SK-N-SH treated with all-trans-retinoic acid at 6 μM for 48 hours (cell line): ENCODE results near the gene WASF2.

Experiments
- BACH2 ChIP-seq: fragments of 250-450 bp; sonication (Bioruptor Pico); IDR thresholded peaks from 2 replicates; pipeline ENCODE4 v1.9.0; 2021; ENCODE audit warnings: mild to moderate bottlenecking, borderline replicate concordance
- CREB5 ChIP-seq: fragments of 250-450 bp; sonication (Bioruptor Pico); IDR thresholded peaks from 2 replicates; pipeline ENCODE4 v1.5.1; 2020; ENCODE audit warnings: low read depth, mild to moderate bottlenecking, moderate library complexity
- CSDC2 ChIP-seq: fragments of 250-450 bp; sonication (Bioruptor Pico); IDR thresholded peaks from 2 replicates; pipeline ENCODE4 v1.5.0; 2020; ENCODE audit warnings: mild to moderate bottlenecking, moderate library complexity
- CSRNP3 ChIP-seq: fragments of 250-450 bp; sonication (Bioruptor Pico); IDR thresholded peaks from 2 replicates; pipeline ENCODE4 v1.5.1; 2021; ENCODE audit warnings: mild to moderate bottlenecking, moderate library complexity
- ESRRG ChIP-seq: fragments of 250-450 bp; sonication (Bioruptor Pico); IDR thresholded peaks from 2 replicates; pipeline ENCODE4 v1.6.1; 2021; ENCODE audit warnings: mild to moderate bottlenecking
- ISL1 ChIP-seq: fragments of 250-450 bp; sonication (Bioruptor Pico); IDR thresholded peaks from 2 replicates; pipeline ENCODE4 v2.1.2; 2022; ENCODE audit warnings: mild to moderate bottlenecking, moderate library complexity
- PATZ1 ChIP-seq: fragments of 250-450 bp; sonication (Bioruptor Pico); IDR thresholded peaks from 2 replicates; pipeline ENCODE4 v1.8.0; 2020; ENCODE audit warnings: mild to moderate bottlenecking, moderate library complexity, borderline replicate concordance
- POU6F1 ChIP-seq: fragments of 250-450 bp; sonication (Bioruptor Pico); IDR thresholded peaks from 2 replicates; pipeline ENCODE4 v1.8.0; 2021; ENCODE audit warnings: low read depth, mild to moderate bottlenecking, moderate library complexity, borderline replicate concordance
- RARB ChIP-seq: fragments of 250-450 bp; sonication (Bioruptor Pico); IDR thresholded peaks from 2 replicates; pipeline ENCODE4 v1.8.0; 2021; ENCODE audit warnings: mild to moderate bottlenecking, moderate library complexity
- SNAI2 ChIP-seq: fragments of 250-450 bp; sonication (Bioruptor Pico); IDR thresholded peaks from 2 replicates; pipeline ENCODE4 v1.5.0; 2020; ENCODE audit warnings: mild to moderate bottlenecking, moderate library complexity
- TOX ChIP-seq: fragments of 250-450 bp; sonication (Bioruptor Pico); IDR thresholded peaks from 2 replicates; pipeline ENCODE4 v1.8.0; 2021; ENCODE audit warnings: mild to moderate bottlenecking, moderate library complexity, borderline replicate concordance
- ZFP3 ChIP-seq: fragments of 250-450 bp; sonication (Bioruptor Pico); IDR thresholded peaks from 2 replicates; pipeline ENCODE4 v1.5.0; 2020; ENCODE audit warnings: mild to moderate bottlenecking, moderate library complexity
- ZNF565 ChIP-seq: fragments of 450-650 bp; formaldehyde crosslinking; conservative IDR thresholded peaks from 2 replicates; pipeline ENCODE4 v1.5.0; 2020; ENCODE audit warnings: low read depth, mild to moderate bottlenecking, moderate library complexity
- ZNF8 ChIP-seq: fragments of 450-650 bp; formaldehyde crosslinking; IDR thresholded peaks from 2 replicates; pipeline ENCODE4 v1.5.0; 2020; ENCODE audit warnings: mild to moderate bottlenecking, moderate library complexity

GRCh38 chr1:27372022-27372807, 117.8 kb downstream of the WASF2 start:
- TF ChIP-seq PATZ1 (CRISPR knock-in tag) (no peak), BACH2 (CRISPR knock-in tag) (no peak), CREB5 (CRISPR knock-in tag) (no peak), CSDC2 (no peak), RARB (CRISPR knock-in tag) (no peak), ISL1 (CRISPR knock-in tag) (no peak), POU6F1 (no peak), ESRRG (no peak), ZFP3 (no peak), TOX (no peak), CSRNP3 (CRISPR knock-in tag) (no peak), ZNF8 (CRISPR knock-in tag) (no peak), SNAI2 (CRISPR knock-in tag) (no peak), ZNF565 (CRISPR knock-in tag) (no peak)
